Fibroblast of the aortic adventitia (primary cell): ENCODE results near the gene METTL4. TPM values are rescaled to one million over a fixed set of nuclear protein-coding genes. Genes with fewer than 3 reads are reported as not detected.
A peak's percentile ranks its signal among the peaks of the same experiment; 100 is the strongest.

Experiments used
- DNase-seq: peaks from one replicate; pipeline ENCODE4 v3.0.0-alpha.2; 2010; ENCODE audit warnings: low read depth
- H3K4me3 ChIP-seq: 2 replicates; pipeline ENCODE4 v1.5.1; 2011; ENCODE audit warnings: low read depth, mild to moderate bottlenecking, control low read depth, low read length, moderate library complexity
- CTCF ChIP-seq: IDR thresholded peaks from 2 replicates; pipeline ENCODE4 v1.5.1; 2011; ENCODE audit warnings: mild to moderate bottlenecking, low read length, control low read depth, inconsistent platforms; ENCODE audit not compliant: insufficient read depth
- total RNA-seq: library from RNA; depleted of rRNA; stranded (reverse); fragments of >200 nt; gene quantifications from 2 replicates; pipeline ENCODE4 v1.2.3, GENCODE V29; 2012; ENCODE audit warnings: low replicate concordance

The METTL4 gene
- total RNA-seq, 1 donor = 22.1 TPM

DNA sequence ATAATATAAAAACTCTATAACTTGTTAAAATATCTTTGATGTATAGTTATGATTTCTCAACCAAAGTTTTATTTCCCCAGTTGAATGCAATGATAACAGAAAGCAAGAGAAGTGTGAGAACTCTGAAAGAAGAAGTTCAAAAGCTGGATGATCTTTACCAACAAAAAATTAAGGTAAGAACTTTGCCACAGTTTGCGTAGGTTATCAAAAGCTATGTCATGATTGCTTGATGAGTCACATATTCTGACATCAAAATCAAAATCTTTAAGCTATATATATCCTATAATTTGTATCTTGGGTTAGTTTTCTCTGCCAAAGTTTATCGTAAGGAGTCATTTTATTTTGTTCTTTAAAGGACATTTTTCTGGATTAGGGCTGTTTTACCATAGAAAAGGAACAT lies 35.0 kb upstream of the METTL4 start:
- DNase-seq = peak; percentile 17
- no peak for TF ChIP-seq CTCF
- no peak overlapping the region for H3K4me3 ChIP-seq

GRCh38 chr18:2602844-2603243 lies 31.5 kb upstream of the METTL4 start:
- no peak overlapping the region for H3K4me3 ChIP-seq
- DNase-seq = no peak
- no peak for TF ChIP-seq CTCF

- H3K4me3 ChIP-seq = no peak overlapping the region
- TF ChIP-seq CTCF = no peak
- no peak for DNase-seq
Observed at GRCh38 chr18:2597639-2598038, 26.3 kb upstream of the METTL4 start.

GRCh38 chr18:2590303-2590702 lies 19.0 kb upstream of the METTL4 start:
- no peak for TF ChIP-seq CTCF
- no peak overlapping the region for H3K4me3 ChIP-seq
- no peak for DNase-seq

- no peak overlapping the region for H3K4me3 ChIP-seq
- no peak for TF ChIP-seq CTCF
- peak; percentile 55 for DNase-seq
Observed at GRCh38 chr18:2589345-2590068, 18.2 kb upstream of the METTL4 start.

- DNase-seq = peak; percentile 38
- TF ChIP-seq CTCF = no peak
Observed at GRCh38 chr18:2588666-2589344, 17.5 kb upstream of the METTL4 start.

More at GRCh38 chr18:2588666-2589344, 17.5 kb upstream of the METTL4 start:
- no peak overlapping the region for H3K4me3 ChIP-seq
